GM18951 (cell line): ENCODE measurements around the gene NFIX.

Experiments used
- POLR2A ChIP-seq: IDR thresholded peaks from 4 replicates; pipeline ENCODE4 v1.6.1; 2011; ENCODE audit warnings: mild to moderate bottlenecking; ENCODE audit not compliant: insufficient read length, insufficient read depth; ENCODE audit errors: extremely low read depth
- in situ Hi-C: fragments of 300-500 bp; cut with MboI; formaldehyde crosslinking; loops from one replicate; pipeline ENCODE4 v1.12.0; 2022; ENCODE audit warnings: low sequenced_read_pairs, mixed read lengths, inconsistent platforms; ENCODE audit not compliant: unreplicated experiment

Gene NFIX

GRCh38 chr19:13010992-13011652, 15.8 kb downstream of the NFIX start:
- no peak for TF ChIP-seq POLR2A
- in situ Hi-C loops, result no loop called here

- no peak for TF ChIP-seq POLR2A
- in situ Hi-C loops, result no loop called here
These were observed 16.5 kb downstream of the NFIX start for GRCh38 chr19:13011653-13012389.

GRCh38 chr19:13012390-13012689, 17.1 kb downstream of the NFIX start:
- in situ Hi-C loops, result no loop called here
- TF ChIP-seq POLR2A, result no peak

- TF ChIP-seq POLR2A, result no peak
These were observed 17.7 kb downstream of the NFIX start for GRCh38 chr19:13012690-13013608.

GRCh38 chr19:13013649-13014048, 18.4 kb downstream of the NFIX start:
- no peak for TF ChIP-seq POLR2A

More at GRCh38 chr19:13012690-13013608, 17.7 kb downstream of the NFIX start:
- in situ Hi-C loops, result no loop called here

GRCh38 chr19:13014101-13014920, 19.0 kb downstream of the NFIX start:
- TF ChIP-seq POLR2A, result no peak
- in situ Hi-C loops, result no loop called here

More at GRCh38 chr19:13013649-13014048, 18.4 kb downstream of the NFIX start:
- in situ Hi-C loops, result no loop called here

- in situ Hi-C loops, result no loop called here
- no peak for TF ChIP-seq POLR2A
These were observed 19.6 kb downstream of the NFIX start for GRCh38 chr19:13014921-13015280.

GRCh38 chr19:13015361-13016223, 20.3 kb downstream of the NFIX start:
- TF ChIP-seq POLR2A, result no peak
- in situ Hi-C loops, result no loop called here

- no peak for TF ChIP-seq POLR2A
- in situ Hi-C loops, result no loop called here
These were observed 21.0 kb downstream of the NFIX start for GRCh38 chr19:13016245-13016627.

- in situ Hi-C loops, result no loop called here
These were observed 21.5 kb downstream of the NFIX start for GRCh38 chr19:13016628-13017305.

GRCh38 chr19:13017306-13018034, 22.2 kb downstream of the NFIX start:
- in situ Hi-C loops, result no loop called here
- no peak for TF ChIP-seq POLR2A

More at GRCh38 chr19:13016628-13017305, 21.5 kb downstream of the NFIX start:
- TF ChIP-seq POLR2A, result no peak
